ENCODE results near the gene EZH2. TPM values are rescaled to one million over a fixed set of nuclear protein-coding genes. Genes with fewer than 3 reads are reported as not detected.
A peak's percentile ranks its signal among the peaks of the same experiment; 100 is the strongest.

Gene EZH2
- total RNA-seq, 3 donors from 2014 or later (not counting 1 experiment from before 2014, with no cell fraction given), result 33.4 to 42.7 (median 35.8) TPM

GRCh38 chr7:148921806-148922205 lies 37.7 kb upstream of the EZH2 start:
- no peak for ATAC-seq
- no peak overlapping the region for H3K4me3 ChIP-seq (ENCODE audit: low read length)
- 99% methylated on average over 6 of the region's 6 CpGs for WGBS (ENCODE audit: insufficient coverage)
- no peak for DNase-seq
- peak overlapping the region in 1 of 2 donors; percentile 72 for H3K27ac Mint-ChIP-seq
- H3K27ac ChIP-seq (ENCODE audit: low read length), result no peak overlapping the region
- H3K4me1 ChIP-seq (ENCODE audit: control insufficient read depth, insufficient read depth, low read length), result no peaks in the 10 kb centered on the region
- H3K4me3 Mint-ChIP-seq, result no peak overlapping the region
- H3K36me3 Mint-ChIP-seq, result no peaks in the 10 kb centered on the region
- TF ChIP-seq, protein P1, sequence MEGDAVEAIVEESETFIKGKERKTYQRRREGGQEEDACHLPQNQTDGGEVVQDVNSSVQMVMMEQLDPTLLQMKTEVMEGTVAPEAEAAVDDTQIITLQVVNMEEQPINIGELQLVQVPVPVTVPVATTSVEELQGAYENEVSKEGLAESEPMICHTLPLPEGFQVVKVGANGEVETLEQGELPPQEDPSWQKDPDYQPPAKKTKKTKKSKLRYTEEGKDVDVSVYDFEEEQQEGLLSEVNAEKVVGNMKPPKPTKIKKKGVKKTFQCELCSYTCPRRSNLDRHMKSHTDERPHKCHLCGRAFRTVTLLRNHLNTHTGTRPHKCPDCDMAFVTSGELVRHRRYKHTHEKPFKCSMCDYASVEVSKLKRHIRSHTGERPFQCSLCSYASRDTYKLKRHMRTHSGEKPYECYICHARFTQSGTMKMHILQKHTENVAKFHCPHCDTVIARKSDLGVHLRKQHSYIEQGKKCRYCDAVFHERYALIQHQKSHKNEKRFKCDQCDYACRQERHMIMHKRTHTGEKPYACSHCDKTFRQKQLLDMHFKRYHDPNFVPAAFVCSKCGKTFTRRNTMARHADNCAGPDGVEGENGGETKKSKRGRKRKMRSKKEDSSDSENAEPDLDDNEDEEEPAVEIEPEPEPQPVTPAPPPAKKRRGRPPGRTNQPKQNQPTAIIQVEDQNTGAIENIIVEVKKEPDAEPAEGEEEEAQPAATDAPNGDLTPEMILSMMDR (IDR thresholded peaks at IDR 0.05), result no peak
- no peaks in the 10 kb centered on the region for H3K36me3 ChIP-seq (ENCODE audit: control insufficient read depth, insufficient read depth, low read length)
- no peaks in the 10 kb centered on the region for H3K27me3 Mint-ChIP-seq (ENCODE audit: low read depth in 2 of 2)
- intact Hi-C loops (cut with micrococcal nuclease), result no loop called here
- no peaks in the 10 kb centered on the region for H3K27me3 ChIP-seq (ENCODE audit: control insufficient read depth, insufficient read depth, low read length)
- H3K9me3 ChIP-seq (ENCODE audit: control insufficient read depth, insufficient read depth, low read length), result no peaks in the 10 kb centered on the region
- H3K4me1 Mint-ChIP-seq, result peaks cover 6 to 11% of the 10 kb centered on the region in 2 donors
- H3K9me3 Mint-ChIP-seq, result no peaks in the 10 kb centered on the region

DNA sequence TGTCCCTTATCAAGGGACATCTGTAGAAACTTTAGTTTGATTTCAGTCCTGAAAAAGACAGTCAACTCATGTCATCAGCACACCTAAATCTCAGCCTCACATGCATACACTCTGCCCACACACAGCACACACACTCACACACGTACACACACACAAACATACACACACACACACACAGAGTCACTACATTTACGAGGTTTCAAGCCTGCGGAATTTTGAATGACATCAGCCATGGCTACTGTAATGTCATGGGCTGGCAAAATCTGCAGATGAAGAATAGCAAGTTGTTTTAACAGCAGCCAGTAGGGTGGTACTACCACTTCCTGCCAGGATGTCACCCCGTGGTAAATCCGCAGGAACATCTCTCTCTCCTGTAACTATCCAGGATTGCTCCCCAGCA lies 37.1 kb upstream of the EZH2 start:
- H3K27me3 ChIP-seq (ENCODE audit: control insufficient read depth, insufficient read depth, low read length), result no peaks in the 10 kb centered on the region
- H3K9me3 Mint-ChIP-seq, result no peaks in the 10 kb centered on the region
- H3K27me3 Mint-ChIP-seq (ENCODE audit: low read depth in 2 of 2), result no peaks in the 10 kb centered on the region
- peaks cover 6 to 11% of the 10 kb centered on the region in 2 donors for H3K4me1 Mint-ChIP-seq
- no peaks in the 10 kb centered on the region for H3K4me1 ChIP-seq (ENCODE audit: control insufficient read depth, insufficient read depth, low read length)
- WGBS (ENCODE audit: insufficient coverage), result 65% methylated on average over 5 of the region's 5 CpGs
- intact Hi-C loops (cut with micrococcal nuclease), result no loop called here
- DNase-seq (peak in 1 of 2 donors; percentile 14), ATAC-seq (peak in 1 of 3 donors; percentile 49)
- H3K27ac ChIP-seq (ENCODE audit: low read length), result no peak overlapping the region
- TF ChIP-seq, protein P1 (IDR thresholded peaks at IDR 0.05), result no peak
- no peak overlapping the region for H3K4me3 ChIP-seq (ENCODE audit: low read length)
- no peaks in the 10 kb centered on the region for H3K36me3 Mint-ChIP-seq
- no peak overlapping the region for H3K4me3 Mint-ChIP-seq
- H3K36me3 ChIP-seq (ENCODE audit: control insufficient read depth, insufficient read depth, low read length), result no peaks in the 10 kb centered on the region
- peak overlapping the region in 1 of 2 donors; percentile 72 for H3K27ac Mint-ChIP-seq
- H3K9me3 ChIP-seq (ENCODE audit: control insufficient read depth, insufficient read depth, low read length), result no peaks in the 10 kb centered on the region

- H3K9me3 Mint-ChIP-seq, result no peaks in the 10 kb centered on the region
- no peak overlapping the region for H3K4me3 ChIP-seq (ENCODE audit: low read length)
- H3K27ac ChIP-seq (ENCODE audit: low read length), result no peak overlapping the region
- H3K36me3 ChIP-seq (ENCODE audit: control insufficient read depth, insufficient read depth, low read length), result no peaks in the 10 kb centered on the region
- 81% methylated on average over 5 of the region's 6 CpGs for WGBS (ENCODE audit: insufficient coverage)
- H3K27me3 Mint-ChIP-seq (ENCODE audit: low read depth in 2 of 2), result no peaks in the 10 kb centered on the region
- H3K27ac Mint-ChIP-seq, result no peak overlapping the region
- no peaks in the 10 kb centered on the region for H3K27me3 ChIP-seq (ENCODE audit: control insufficient read depth, insufficient read depth, low read length)
- no peak overlapping the region for H3K4me3 Mint-ChIP-seq
- no peaks in the 10 kb centered on the region for H3K9me3 ChIP-seq (ENCODE audit: control insufficient read depth, insufficient read depth, low read length)
- H3K36me3 Mint-ChIP-seq, result no peaks in the 10 kb centered on the region
- peaks cover 6 to 11% of the 10 kb centered on the region in 2 donors for H3K4me1 Mint-ChIP-seq
- no peaks in the 10 kb centered on the region for H3K4me1 ChIP-seq (ENCODE audit: control insufficient read depth, insufficient read depth, low read length)
- DNase-seq (no peak), ATAC-seq (no peak)
- intact Hi-C loops (cut with micrococcal nuclease), result no loop called here
- TF ChIP-seq, protein P1 (IDR thresholded peaks at IDR 0.05), result no peak
Measured at GRCh38 chr7:148919859-148920258, 35.8 kb upstream of the EZH2 start.

GRCh38 chr7:148918058-148918596 lies 34.0 kb upstream of the EZH2 start:
- 94% methylated on average over 10 of the region's 10 CpGs for WGBS (ENCODE audit: insufficient coverage)
- Mint-ChIP-seq H3K27ac (no peak overlapping the region), H3K36me3 (no peaks in the 10 kb centered on the region), H3K4me1 (peaks cover 6 to 11% of the 10 kb centered on the region in 2 donors), H3K9me3 (no peaks in the 10 kb centered on the region), H3K4me3 (no peak overlapping the region), H3K27me3 (ENCODE audit: low read depth in 2 of 2) (no peaks in the 10 kb centered on the region)
- no peak overlapping the region for H3K27ac ChIP-seq (ENCODE audit: low read length)
- no peaks in the 10 kb centered on the region for H3K27me3 ChIP-seq (ENCODE audit: control insufficient read depth, insufficient read depth, low read length)
- TF ChIP-seq, protein P1 (IDR thresholded peaks at IDR 0.05), result no peak
- H3K4me3 ChIP-seq (ENCODE audit: low read length), result no peak overlapping the region
- intact Hi-C loops (cut with micrococcal nuclease), result no loop called here
- H3K4me1 ChIP-seq (ENCODE audit: control insufficient read depth, insufficient read depth, low read length), result peaks cover 7% of the 10 kb centered on the region
- ATAC-seq, result no peak
- no peaks in the 10 kb centered on the region for H3K36me3 ChIP-seq (ENCODE audit: control insufficient read depth, insufficient read depth, low read length)
- H3K9me3 ChIP-seq (ENCODE audit: control insufficient read depth, insufficient read depth, low read length), result no peaks in the 10 kb centered on the region
- DNase-seq, result no peak
